MM.1S (cell line): Measurements from ENCODE around the gene POLR2F.
A peak's percentile ranks its signal among the peaks of the same experiment; 100 is the strongest.

ENCODE experiments used
- DNase-seq: peaks from one replicate; pipeline ENCODE4 v3.0.0-alpha.2; 2015
- H2AFZ ChIP-seq: fragments of 300-600 bp; sonication (generic); 2 replicates; pipeline ENCODE4 v1.6.0; 2016; ENCODE audit warnings: antibody characterized with exemption, low read length
- H3F3A ChIP-seq: fragments of 300-600 bp; sonication (generic); 2 replicates; pipeline ENCODE4 v1.6.1; 2016; ENCODE audit warnings: mild to moderate bottlenecking, antibody characterized with exemption, low read length, moderate library complexity, mixed read lengths; ENCODE audit not compliant: insufficient read depth
- H3K27ac ChIP-seq: fragments of 300-600 bp; sonication (generic); 2 replicates; pipeline ENCODE4 v1.5.1; 2016; ENCODE audit warnings: mild to moderate bottlenecking, low read length
- H3K27me3 ChIP-seq: fragments of 300-600 bp; sonication (generic); replicated peaks from 2 replicates; pipeline ENCODE4 v1.6.0; 2016; ENCODE audit warnings: low read length; ENCODE audit not compliant: insufficient read depth
- H3K36me3 ChIP-seq: fragments of 300-600 bp; sonication (generic); replicated peaks from 2 replicates; pipeline ENCODE4 v1.6.1; 2016; ENCODE audit warnings: mild to moderate bottlenecking, low read length, mixed read lengths; ENCODE audit not compliant: insufficient read depth
- H3K4me1 ChIP-seq: fragments of 300-600 bp; sonication (generic); 2 replicates; pipeline ENCODE4 v1.6.1; 2016; ENCODE audit warnings: low read length, mixed read lengths
- H3K4me2 ChIP-seq: fragments of 300-600 bp; sonication (generic); 2 replicates; pipeline ENCODE4 v1.6.0; 2016; ENCODE audit warnings: low read depth, low read length
- H3K4me3 ChIP-seq: fragments of 300-600 bp; sonication (generic); 2 replicates; pipeline ENCODE4 v1.5.1; 2016; ENCODE audit warnings: low read length, mixed read lengths
- H3K79me2 ChIP-seq: fragments of 300-600 bp; sonication (generic); 2 replicates; pipeline ENCODE4 v1.6.1; 2016; ENCODE audit warnings: mixed run types, low read length, mixed read lengths
- H3K9ac ChIP-seq: fragments of 300-600 bp; sonication (generic); 2 replicates; pipeline ENCODE4 v1.6.1; 2016; ENCODE audit warnings: low read length, mixed read lengths
- H3K9me2 ChIP-seq: fragments of 300-600 bp; sonication (generic); replicated peaks from 2 replicates; pipeline ENCODE4 v1.6.1; 2016; ENCODE audit warnings: mild to moderate bottlenecking, low read length, mixed read lengths; ENCODE audit not compliant: insufficient read depth
- H3K9me3 ChIP-seq: fragments of 300-600 bp; sonication (generic); replicated peaks from 2 replicates; pipeline ENCODE4 v1.6.1; 2016; ENCODE audit warnings: mild to moderate bottlenecking, low read length, mixed read lengths; ENCODE audit not compliant: insufficient read depth
- H4K20me1 ChIP-seq: fragments of 300-600 bp; sonication (generic); 2 replicates; pipeline ENCODE4 v1.6.1; 2016; ENCODE audit warnings: mild to moderate bottlenecking, low read length, moderate library complexity, mixed read lengths; ENCODE audit not compliant: insufficient read depth
- CTCF ChIP-seq: fragments of 300-600 bp; sonication (generic); IDR thresholded peaks from 2 replicates; pipeline ENCODE4 v1.5.1; 2016; ENCODE audit warnings: antibody characterized with exemption, low read length, mixed read lengths
- EZH2 ChIP-seq: fragments of 300-600 bp; sonication (generic); optimal IDR thresholded peaks from 2 replicates; pipeline ENCODE3; 2017; ENCODE audit warnings: low read depth, mild to moderate bottlenecking, antibody characterized with exemption, low read length, mixed read lengths
- EZH2phosphoT487 ChIP-seq: fragments of 300-600 bp; sonication (generic); IDR thresholded peaks from 2 replicates; pipeline ENCODE4 v1.6.1; 2018; ENCODE audit warnings: antibody characterized with exemption, low read length

POLR2F gene

DNA sequence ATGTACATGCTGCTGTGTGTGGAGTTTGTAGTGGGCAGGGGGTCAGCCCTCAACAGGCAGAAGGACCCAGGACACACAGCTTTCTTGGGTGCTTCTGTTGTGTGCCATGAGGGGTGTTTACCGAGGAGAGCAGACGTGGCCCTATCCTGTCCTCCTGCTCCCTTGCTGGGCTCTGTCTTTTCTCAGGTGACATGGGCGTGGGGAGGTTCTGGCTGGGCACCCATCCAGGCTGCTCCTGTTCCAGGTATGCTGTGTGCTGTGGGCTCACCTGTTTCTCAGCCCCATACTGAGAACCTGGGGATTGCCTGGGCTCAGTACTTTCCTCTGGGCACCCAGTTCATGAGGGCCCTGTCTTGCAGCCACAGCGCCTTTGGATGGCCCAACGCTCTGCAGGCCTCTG, 24.1 kb upstream of the POLR2F start:
- TF ChIP-seq EZH2 = no peak
- no peak for TF ChIP-seq CTCF
- TF ChIP-seq EZH2phosphoT487 = no peak
- Histone ChIP-seq H3K9ac (no peak overlapping the region), H3K9me2 (no peaks in the 10 kb centered on the region), H3K4me3 (no peak overlapping the region), H3K27ac (no peak overlapping the region), H3K27me3 (no peaks in the 10 kb centered on the region), H3F3A (peaks cover 3% of the 10 kb centered on the region; the same call in 1 of the 2 replicates), H3K9me3 (no peaks in the 10 kb centered on the region), H4K20me1 (no peaks in the 10 kb centered on the region), H3K79me2 (no peaks in the 10 kb centered on the region), H3K4me1 (peaks cover 6% of the 10 kb centered on the region), H3K4me2 (no peak overlapping the region), H3K36me3 (no peaks in the 10 kb centered on the region), H2AFZ (no peak overlapping the region)
- no peak for DNase-seq

DNA sequence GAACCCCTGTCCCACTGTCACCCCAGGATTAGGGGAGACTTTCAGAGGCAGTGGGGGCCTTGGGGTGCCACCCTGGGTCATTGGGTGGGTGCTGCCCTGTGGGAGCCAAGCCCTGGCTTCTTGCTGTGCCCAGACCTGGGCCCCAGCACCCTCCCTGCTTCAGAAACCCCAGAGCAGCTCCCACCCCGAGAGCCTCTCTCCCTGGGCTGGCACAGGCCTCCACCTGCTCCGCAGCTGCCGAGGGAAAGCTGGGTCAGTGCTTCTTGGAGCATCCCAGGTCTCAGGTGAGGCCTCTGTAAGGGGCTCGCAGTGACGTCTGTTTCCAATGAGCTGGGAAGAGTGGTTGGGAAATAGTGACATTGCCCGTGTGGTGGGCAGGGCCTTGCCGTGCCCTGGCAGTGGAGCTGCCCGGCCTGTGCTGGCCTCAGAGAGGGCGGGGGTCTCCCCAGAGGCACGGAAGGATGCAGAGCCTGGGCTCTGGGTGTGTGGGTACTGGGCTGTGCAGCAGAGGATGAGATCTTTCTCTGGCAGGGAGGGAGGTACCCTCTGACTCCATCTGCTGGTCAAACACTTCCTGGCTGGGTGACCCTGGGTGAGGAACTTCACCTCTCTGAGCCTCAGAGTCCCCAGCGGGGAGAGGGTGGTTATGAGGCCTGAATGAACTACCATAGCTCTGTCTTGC, 23.1 kb upstream of the POLR2F start:
- Histone ChIP-seq H2AFZ (no peak overlapping the region), H3K36me3 (no peaks in the 10 kb centered on the region), H3F3A (peaks cover 3% of the 10 kb centered on the region; the same call in 1 of the 2 replicates), H3K9me3 (no peaks in the 10 kb centered on the region), H3K27me3 (no peaks in the 10 kb centered on the region), H3K4me2 (no peak overlapping the region), H3K27ac (no peak overlapping the region), H3K9me2 (no peaks in the 10 kb centered on the region), H3K79me2 (no peaks in the 10 kb centered on the region), H3K4me1 (peaks cover 6% of the 10 kb centered on the region), H4K20me1 (no peaks in the 10 kb centered on the region), H3K9ac (no peak overlapping the region), H3K4me3 (no peak overlapping the region)
- peak; percentile 18 for DNase-seq
- TF ChIP-seq EZH2phosphoT487 = no peak
- TF ChIP-seq EZH2 = no peak
- peak; percentile 34 for TF ChIP-seq CTCF

DNA sequence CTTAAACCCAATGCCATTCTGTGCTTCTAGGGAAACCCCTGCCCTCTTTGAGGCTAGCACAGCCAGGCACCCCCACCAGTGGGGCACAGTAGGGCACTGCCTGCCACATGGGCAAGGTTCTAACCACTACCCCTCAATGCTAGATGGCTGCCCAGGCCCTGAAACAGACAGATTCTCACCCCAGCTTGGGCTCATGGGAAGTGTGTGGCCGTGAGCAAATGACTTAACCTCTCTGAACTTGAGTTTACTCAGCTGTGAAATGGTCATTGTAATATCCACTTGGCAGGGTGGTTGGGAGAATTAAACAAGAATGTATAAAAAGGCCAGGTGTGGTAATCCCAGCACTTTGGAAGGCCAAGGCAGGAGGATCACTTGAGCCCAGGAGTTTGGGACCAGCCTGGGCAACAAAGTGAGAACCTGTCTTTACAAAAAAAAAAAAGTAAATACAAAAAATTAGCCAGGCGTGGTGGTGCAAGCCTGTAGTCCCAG, 22.5 kb upstream of the POLR2F start:
- no peak for DNase-seq
- Histone ChIP-seq H4K20me1 (no peaks in the 10 kb centered on the region), H3K36me3 (no peaks in the 10 kb centered on the region), H3K9ac (no peak overlapping the region), H3F3A (peaks cover 3% of the 10 kb centered on the region; the same call in 1 of the 2 replicates), H3K9me3 (no peaks in the 10 kb centered on the region), H2AFZ (no peak overlapping the region), H3K9me2 (no peaks in the 10 kb centered on the region), H3K27me3 (no peaks in the 10 kb centered on the region), H3K4me2 (no peak overlapping the region), H3K4me1 (peaks cover 6% of the 10 kb centered on the region), H3K79me2 (no peaks in the 10 kb centered on the region), H3K4me3 (no peak overlapping the region), H3K27ac (no peak overlapping the region)
- TF ChIP-seq EZH2phosphoT487 (no peak), EZH2 (no peak)

DNA sequence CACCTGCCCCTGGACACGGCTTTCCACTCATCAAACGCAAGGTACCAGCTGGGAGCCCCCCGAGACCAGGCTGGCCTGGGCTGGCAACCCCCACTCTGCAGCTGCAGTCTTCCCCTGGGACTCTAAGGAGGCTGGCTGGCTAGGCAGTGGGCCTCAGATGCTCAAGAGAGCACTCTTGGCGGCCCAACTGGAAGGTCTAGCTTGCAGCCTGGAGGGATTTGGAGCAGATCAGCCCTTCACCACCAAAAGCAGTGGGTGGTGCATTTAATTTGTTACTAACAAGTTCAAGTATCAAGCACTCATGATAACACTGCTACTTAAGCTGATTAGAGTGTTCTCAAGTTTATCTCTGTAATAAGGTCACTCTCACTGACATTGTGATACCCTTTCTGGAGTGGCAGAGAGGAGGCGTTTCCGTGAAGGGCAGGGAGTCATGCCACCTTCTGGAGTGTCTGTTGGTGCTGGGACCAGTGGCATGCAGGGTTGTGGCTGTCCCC, 21.6 kb upstream of the POLR2F start:
- no peak for TF ChIP-seq CTCF
- TF ChIP-seq EZH2phosphoT487 = no peak
- no peak for TF ChIP-seq EZH2
- no peak overlapping the region for H3K4me3 ChIP-seq
- no peaks in the 10 kb centered on the region for H3K27me3 ChIP-seq
- peaks cover 6% of the 10 kb centered on the region for H3K4me1 ChIP-seq
- DNase-seq = no peak
- no peak overlapping the region for H2AFZ ChIP-seq
- no peaks in the 10 kb centered on the region for H3K9me2 ChIP-seq
- no peaks in the 10 kb centered on the region for H3K79me2 ChIP-seq
- H4K20me1 ChIP-seq = no peaks in the 10 kb centered on the region
- H3K4me2 ChIP-seq = no peak overlapping the region
- no peak overlapping the region for H3K27ac ChIP-seq
- no peaks in the 10 kb centered on the region for H3K9me3 ChIP-seq
- H3K36me3 ChIP-seq = no peaks in the 10 kb centered on the region
- peaks cover 3% of the 10 kb centered on the region; the same call in 1 of the 2 replicates for H3F3A ChIP-seq
- H3K9ac ChIP-seq = no peak overlapping the region
